OCI-LY7 (cell line): ENCODE results near the gene HDGFL2.

ENCODE experiments used
- EZH2phosphoT487 ChIP-seq: fragments of 200-600 bp; sonication (generic); IDR thresholded peaks from 2 replicates; pipeline ENCODE4 v1.6.1; 2018; ENCODE audit warnings: low read depth, borderline replicate concordance, mild to moderate bottlenecking, mixed run types, antibody characterized with exemption, low read length, moderate library complexity, mixed read lengths
- TF ChIP-seq, protein P1 (sequence below): fragments of 200-600 bp; sonication (generic); conservative IDR thresholded peaks from 2 replicates; pipeline ENCODE4 v1.5.1; 2014; ENCODE audit warnings: mild to moderate bottlenecking, antibody characterized with exemption, low read length, moderate library complexity, mixed read lengths

- TF ChIP-seq, protein P1, sequence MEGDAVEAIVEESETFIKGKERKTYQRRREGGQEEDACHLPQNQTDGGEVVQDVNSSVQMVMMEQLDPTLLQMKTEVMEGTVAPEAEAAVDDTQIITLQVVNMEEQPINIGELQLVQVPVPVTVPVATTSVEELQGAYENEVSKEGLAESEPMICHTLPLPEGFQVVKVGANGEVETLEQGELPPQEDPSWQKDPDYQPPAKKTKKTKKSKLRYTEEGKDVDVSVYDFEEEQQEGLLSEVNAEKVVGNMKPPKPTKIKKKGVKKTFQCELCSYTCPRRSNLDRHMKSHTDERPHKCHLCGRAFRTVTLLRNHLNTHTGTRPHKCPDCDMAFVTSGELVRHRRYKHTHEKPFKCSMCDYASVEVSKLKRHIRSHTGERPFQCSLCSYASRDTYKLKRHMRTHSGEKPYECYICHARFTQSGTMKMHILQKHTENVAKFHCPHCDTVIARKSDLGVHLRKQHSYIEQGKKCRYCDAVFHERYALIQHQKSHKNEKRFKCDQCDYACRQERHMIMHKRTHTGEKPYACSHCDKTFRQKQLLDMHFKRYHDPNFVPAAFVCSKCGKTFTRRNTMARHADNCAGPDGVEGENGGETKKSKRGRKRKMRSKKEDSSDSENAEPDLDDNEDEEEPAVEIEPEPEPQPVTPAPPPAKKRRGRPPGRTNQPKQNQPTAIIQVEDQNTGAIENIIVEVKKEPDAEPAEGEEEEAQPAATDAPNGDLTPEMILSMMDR, result no peak
- no peak for TF ChIP-seq EZH2phosphoT487
These were observed 22.6 kb downstream of the HDGFL2 start for GRCh38 chr19:4494691-4495064.
